Endothelial cell of umbilical vein (primary cell): ENCODE measurements around the gene CARD10. TPM values are rescaled to one million over a fixed set of nuclear protein-coding genes. Genes with fewer than 3 reads are reported as not detected.

Experiments used
- BruUV-seq: library from RNA; stranded (reverse); fragments of 400-500 nt; replicated peaks from 2 replicates; lab custom pipeline; 2021; lab: Mats Ljungman, UMichigan
- CTCF ChIA-PET: fragments of 300-600, 350-600 bp; sonication (Branson Sonifier 250); formaldehyde crosslinking; loops from one replicate; lab custom pipeline; 2021; ENCODE audit warnings: antibody characterized with exemption, inconsistent platforms; lab: Charles Lee
- POLR2A ChIA-PET: fragments of 300-600, 350-600 bp; sonication (Branson Sonifier 250); formaldehyde crosslinking; loops from one replicate; lab custom pipeline; 2021; ENCODE audit warnings: antibody characterized with exemption, inconsistent platforms; lab: Charles Lee
- DNase-seq: peaks from one replicate; pipeline ENCODE4 v3.0.0-alpha.2; 2011; ENCODE audit warnings: low read depth, low spot score
- FAIRE-seq: peaks from 2 replicates; lab custom pipeline; 2011; peaks lifted over from hg19 to GRCh38; lab: Jason Lieb, UNC
- H2AFZ ChIP-seq: 2 replicates; pipeline ENCODE4 v1.6.0; 2012; ENCODE audit warnings: low read depth, low read length, control low read depth, inconsistent platforms
- H3K27ac ChIP-seq: 2 replicates; pipeline ENCODE4 v1.5.1; 2011; ENCODE audit warnings: low read depth, mild to moderate bottlenecking, control low read depth, low read length, moderate library complexity; ENCODE audit not compliant: insufficient read depth
- H3K27me3 ChIP-seq, 2 experiments: 2 replicates each; pipeline versions ENCODE4 v1.6.0 to v1.6.1; 2011; ENCODE audit warnings: low read length in 2 of 2, mixed read lengths in 1 of 2; ENCODE audit not compliant: control insufficient read depth in 2 of 2, insufficient read depth in 2 of 2
- H3K36me3 ChIP-seq, 2 experiments: 2 replicates in 1 of 2; 3 replicates in 1 of 2; pipeline ENCODE4 v1.5.1; 2011; ENCODE audit warnings: low read length in 2 of 2, mild to moderate bottlenecking in 1 of 2, moderate library complexity in 1 of 2; ENCODE audit not compliant: control insufficient read depth in 2 of 2, insufficient read depth in 2 of 2; ENCODE audit errors: extremely low read depth in 1 of 2
- H3K4me1 ChIP-seq: 3 replicates; pipeline ENCODE4 v1.5.1; 2011; ENCODE audit warnings: mild to moderate bottlenecking, low read length; ENCODE audit not compliant: control insufficient read depth, insufficient read depth; ENCODE audit errors: extremely low read depth
- H3K4me2 ChIP-seq: 2 replicates; pipeline ENCODE4 v1.6.1; 2011; ENCODE audit warnings: low read length, control low read depth, mixed read lengths; ENCODE audit not compliant: insufficient read depth
- H3K4me3 ChIP-seq, 3 experiments: fragments of 200-600 bp in 1 of 3; sonication (generic), shearing (Covaris generic) in 1 of 3; replicated peaks in 1 of 3; 2 replicates each; pipeline ENCODE4 v1.5.1; 2011 to 2016; ENCODE audit warnings: control low read depth in 3 of 3, low read length in 3 of 3, mild to moderate bottlenecking in 2 of 3, inconsistent platforms in 1 of 3, low read depth in 1 of 3, moderate library complexity in 1 of 3; ENCODE audit not compliant: insufficient read depth in 1 of 3
- H3K79me2 ChIP-seq: 2 replicates; pipeline ENCODE4 v1.6.0; 2012; ENCODE audit warnings: low read length, inconsistent platforms; ENCODE audit not compliant: control insufficient read depth, insufficient read depth
- H3K9ac ChIP-seq: replicated peaks from 2 replicates; pipeline ENCODE3; 2011; ENCODE audit warnings: low read length, control low read depth; ENCODE audit not compliant: insufficient read depth; ENCODE audit errors: extremely low read depth
- H3K9me1 ChIP-seq: replicated peaks from 3 replicates; pipeline ENCODE4 v1.6.0; 2011; ENCODE audit warnings: mild to moderate bottlenecking, low read length; ENCODE audit not compliant: control insufficient read depth, insufficient read depth; ENCODE audit errors: extremely low read depth
- H3K9me3 ChIP-seq: replicated peaks from 2 replicates; pipeline ENCODE4 v1.5.1; 2012; ENCODE audit warnings: low read length, inconsistent platforms; ENCODE audit not compliant: control insufficient read depth, insufficient read depth
- H4K20me1 ChIP-seq: replicated peaks from 2 replicates; pipeline ENCODE3; 2011; ENCODE audit warnings: mild to moderate bottlenecking, low read length; ENCODE audit not compliant: control insufficient read depth, insufficient read depth; ENCODE audit errors: extremely low read depth
- EZH2 ChIP-seq: IDR thresholded peaks from 2 replicates; pipeline ENCODE4 v1.6.1; 2012; ENCODE audit warnings: borderline replicate concordance, low read depth, mild to moderate bottlenecking, moderate library complexity, low read length, inconsistent platforms; ENCODE audit not compliant: severe bottlenecking
- FOS ChIP-seq: IDR thresholded peaks from 2 replicates; pipeline ENCODE4 v1.6.1; 2011; ENCODE audit warnings: mild to moderate bottlenecking, low read length, moderate library complexity, borderline replicate concordance; ENCODE audit not compliant: insufficient read depth
- GATA2 ChIP-seq: IDR thresholded peaks from 2 replicates; pipeline ENCODE4 v1.7.0; 2011; ENCODE audit warnings: low read depth, mild to moderate bottlenecking, moderate library complexity, mixed read lengths, low read length; ENCODE audit not compliant: insufficient read length, insufficient read depth
- JUN ChIP-seq: IDR thresholded peaks from 2 replicates; pipeline ENCODE4 v1.6.1; 2011; ENCODE audit warnings: borderline replicate concordance, low read depth; ENCODE audit not compliant: insufficient read length, insufficient read depth
- MAX ChIP-seq: IDR thresholded peaks from 2 replicates; pipeline ENCODE4 v1.6.1; 2011; ENCODE audit not compliant: insufficient read depth, insufficient read length
- MYC ChIP-seq: IDR thresholded peaks from one replicate; pipeline ENCODE4 v1.6.1; 2011; ENCODE audit warnings: mild to moderate bottlenecking, low read depth, low read length
- POLR2A ChIP-seq: IDR thresholded peaks from 2 replicates; pipeline ENCODE4 v1.6.1; 2012; ENCODE audit warnings: low read depth, mild to moderate bottlenecking, control low read depth, low read length
- POLR2AphosphoS5 ChIP-seq: IDR thresholded peaks from 2 replicates; pipeline ENCODE4 v1.6.1; 2012; ENCODE audit warnings: low read depth, mild to moderate bottlenecking, control low read depth, low read length, moderate library complexity; ENCODE audit not compliant: insufficient read depth
- dilution Hi-C: fragments of 300-500 bp; cut with MboI; formaldehyde crosslinking; loops from one replicate; pipeline ENCODE4 v1.15.0; 2019; ENCODE audit warnings: low sequenced_read_pairs; ENCODE audit not compliant: extremely low pct_ligation_motif_present
- intact Hi-C: fragments of 100-400 bp; cut with micrococcal nuclease; formaldehyde crosslinking; loops from one replicate; pipeline ENCODE4 v1.10.0; 2022
- polyA plus RNA-seq, 4 experiments: library from polyadenylated mRNA; depleted of rRNA in 3 of 4; stranded (reverse) in 3 of 4; unstranded in 1 of 4; fragments of >200 nt; gene quantifications; 2 replicates each; pipeline versions ENCODE4 v1.2.1 to v1.2.3, GENCODE V29; 2011 to 2012; ENCODE audit warnings: missing spikeins in 1 of 4
- total RNA-seq: library from RNA; stranded (reverse); gene quantifications from 2 replicates; pipeline ENCODE4 v1.2.3, GENCODE V29; 2021
- TF ChIP-seq, protein P1 (sequence below), 2 donors: IDR thresholded peaks; 1 replicate in 1 of 2; 2 replicates in 1 of 2; pipeline ENCODE4 v1.5.1; 2011; ENCODE audit warnings: low read length in 2 of 2, mild to moderate bottlenecking in 2 of 2, moderate library complexity in 2 of 2, control low read depth in 1 of 2, inconsistent platforms in 1 of 2, low read depth in 1 of 2; ENCODE audit not compliant: insufficient read depth in 1 of 2; ENCODE audit errors: extremely low read depth in 1 of 2

The CARD10 gene
- total and polyA plus RNA-seq, 2 donors (not counting 3 experiments of a cell fraction or from before 2014, with no cell fraction given), result 36.1 to 39.5 TPM

DNA sequence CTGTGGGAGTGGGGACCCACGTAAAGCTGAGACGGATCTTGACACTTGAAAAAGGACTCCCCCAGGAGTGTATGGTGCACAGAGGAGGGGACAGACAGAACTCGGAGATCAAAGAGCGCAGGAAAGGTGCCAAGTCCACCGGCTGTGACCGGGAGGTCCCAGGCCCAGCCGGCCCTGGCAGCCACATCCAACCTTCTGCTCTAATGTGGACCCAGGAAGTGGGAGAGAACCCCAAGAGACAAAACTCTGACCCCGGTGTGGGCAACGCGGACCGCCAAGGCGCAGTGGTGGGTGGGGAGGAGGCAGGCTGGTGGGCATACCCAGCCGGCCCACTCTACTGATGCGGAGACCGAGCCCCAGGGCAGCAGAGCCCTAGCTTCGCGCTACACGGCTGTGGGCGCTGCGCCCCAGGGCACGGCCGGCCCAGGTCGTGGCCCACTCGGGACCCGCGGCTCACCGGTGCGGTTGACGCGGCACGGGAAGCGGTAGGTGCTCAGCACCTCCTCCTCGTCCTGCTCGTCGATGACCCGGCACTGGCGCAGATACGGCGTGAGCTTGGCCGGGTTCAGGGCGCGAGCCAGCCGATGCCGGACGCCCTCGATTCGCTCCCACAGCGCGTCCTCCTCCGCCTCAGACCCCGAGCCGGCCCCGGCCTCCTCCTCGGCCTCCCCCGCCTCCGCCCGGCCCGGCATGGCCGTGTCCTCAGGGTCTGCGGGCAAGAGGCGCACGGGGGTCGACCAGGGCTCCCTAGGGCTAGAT is 527 bp downstream of the CARD10 start:
- Histone ChIP-seq H3K36me3 (peaks cover 12 to 16% of the 10 kb centered on the region in 2 experiments), H3K27ac (no peak overlapping the region), H3K9me1 (no peaks in the 10 kb centered on the region), H3K79me2 (peaks cover 22% of the 10 kb centered on the region), H3K4me3 (peak overlapping the region; percentile 69 to 84 (median 78)), H3K9me3 (no peaks in the 10 kb centered on the region), H2AFZ (peak overlapping the region; percentile 39), H3K27me3 (no peaks in the 10 kb centered on the region), H3K4me2 (peak overlapping the region; percentile 78), H3K4me1 (peaks cover 9% of the 10 kb centered on the region), H3K9ac (peak overlapping the region; percentile 44), H4K20me1 (no peaks in the 10 kb centered on the region)
- dilution Hi-C loops, result no loop called here
- CTCF ChIA-PET, result interaction anchor here (0.7 to 2.1 kb wide), 4 partner anchors 21 to 74 kb away, joined by 3 to 7 read pairs (median 3); no protein-coding TSS in a partner anchor
- DNase-seq (peak; percentile 30), FAIRE-seq (peak; percentile 48)
- intact Hi-C loops, result loop anchor here (2.0 kb wide), 1 partner anchor 34 kb away; no protein-coding TSS in a partner anchor
- TF ChIP-seq MAX (no peak), GATA2 (no peak), FOS (no peak), POLR2A (no peak), EZH2 (no peak), POLR2AphosphoS5 (no peak), MYC (no peak), JUN (no peak)
- TF ChIP-seq, protein P1, sequence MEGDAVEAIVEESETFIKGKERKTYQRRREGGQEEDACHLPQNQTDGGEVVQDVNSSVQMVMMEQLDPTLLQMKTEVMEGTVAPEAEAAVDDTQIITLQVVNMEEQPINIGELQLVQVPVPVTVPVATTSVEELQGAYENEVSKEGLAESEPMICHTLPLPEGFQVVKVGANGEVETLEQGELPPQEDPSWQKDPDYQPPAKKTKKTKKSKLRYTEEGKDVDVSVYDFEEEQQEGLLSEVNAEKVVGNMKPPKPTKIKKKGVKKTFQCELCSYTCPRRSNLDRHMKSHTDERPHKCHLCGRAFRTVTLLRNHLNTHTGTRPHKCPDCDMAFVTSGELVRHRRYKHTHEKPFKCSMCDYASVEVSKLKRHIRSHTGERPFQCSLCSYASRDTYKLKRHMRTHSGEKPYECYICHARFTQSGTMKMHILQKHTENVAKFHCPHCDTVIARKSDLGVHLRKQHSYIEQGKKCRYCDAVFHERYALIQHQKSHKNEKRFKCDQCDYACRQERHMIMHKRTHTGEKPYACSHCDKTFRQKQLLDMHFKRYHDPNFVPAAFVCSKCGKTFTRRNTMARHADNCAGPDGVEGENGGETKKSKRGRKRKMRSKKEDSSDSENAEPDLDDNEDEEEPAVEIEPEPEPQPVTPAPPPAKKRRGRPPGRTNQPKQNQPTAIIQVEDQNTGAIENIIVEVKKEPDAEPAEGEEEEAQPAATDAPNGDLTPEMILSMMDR (IDR thresholded peaks at IDR 0.05; ENCODE audit: extremely low read depth in 1 of 2, insufficient read depth in 1 of 2, low read depth in 1 of 2, low read length in 2 of 2), result no peak
- POLR2A ChIA-PET, result no interaction called here
- BruUV-seq, result no TSS peak
